ENCODE measurements around the gene MARVELD1.

MARVELD1 gene

DNA sequence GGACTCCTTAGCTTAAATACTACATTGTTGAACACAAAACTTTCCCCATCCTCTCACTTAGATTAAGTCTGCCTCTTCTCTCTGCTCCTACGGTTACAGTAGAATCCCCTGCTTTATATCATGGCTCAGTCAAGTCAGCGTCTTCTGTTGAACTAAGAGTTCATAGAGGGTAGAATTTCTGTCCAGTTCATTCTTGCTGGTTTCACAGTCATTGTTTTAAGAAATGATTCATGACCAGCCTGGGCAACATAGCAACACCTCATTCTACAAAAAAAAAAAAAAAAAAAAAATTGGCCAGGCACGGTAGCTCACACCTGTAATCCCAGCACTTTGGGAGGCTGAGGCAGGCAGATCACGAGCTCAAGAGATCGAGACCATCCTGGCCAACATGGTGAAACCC lies 19.7 kb downstream of the MARVELD1 start:
- DNase-seq (ENCODE audit: insufficient read length) (no peak), FAIRE-seq (no peak)
- no peak for TF ChIP-seq TAF1 (IDR thresholded peaks at IDR 0.05; ENCODE audit: borderline replicate concordance, low read depth, low read length)
- no peak for TF ChIP-seq POLR2A (IDR thresholded peaks at IDR 0.05; ENCODE audit: low read depth, low read length)
- TF ChIP-seq POLR2AphosphoS5 (IDR thresholded peaks at IDR 0.05; ENCODE audit: low read depth, low read length): no peak

DNA sequence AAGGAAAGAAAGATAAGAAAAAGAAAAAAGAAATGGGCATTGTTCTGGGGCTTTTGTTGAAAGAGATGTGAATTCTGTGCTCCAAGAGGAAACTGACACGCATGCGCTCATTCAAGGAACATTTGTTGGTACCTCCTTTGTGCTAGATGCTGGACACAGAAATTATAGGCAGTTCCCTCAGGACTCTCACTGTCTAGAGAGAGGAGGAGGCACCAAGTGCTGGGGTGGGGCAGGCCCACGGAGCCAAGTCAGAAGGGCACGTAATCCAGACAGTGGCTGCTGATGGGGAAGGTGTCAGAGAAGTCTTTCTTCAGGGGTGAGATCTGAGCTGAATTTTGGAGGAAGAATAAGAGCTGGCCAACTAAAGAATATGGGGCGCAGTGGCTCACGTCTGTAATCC lies 20.5 kb downstream of the MARVELD1 start:
- FAIRE-seq: no peak
- TF ChIP-seq TAF1 (IDR thresholded peaks at IDR 0.05; ENCODE audit: borderline replicate concordance, low read depth, low read length) (no peak), POLR2AphosphoS5 (IDR thresholded peaks at IDR 0.05; ENCODE audit: low read depth, low read length) (no peak), POLR2A (IDR thresholded peaks at IDR 0.05; ENCODE audit: low read depth, low read length) (no peak)
- DNase-seq (ENCODE audit: insufficient read length): no peak

DNA sequence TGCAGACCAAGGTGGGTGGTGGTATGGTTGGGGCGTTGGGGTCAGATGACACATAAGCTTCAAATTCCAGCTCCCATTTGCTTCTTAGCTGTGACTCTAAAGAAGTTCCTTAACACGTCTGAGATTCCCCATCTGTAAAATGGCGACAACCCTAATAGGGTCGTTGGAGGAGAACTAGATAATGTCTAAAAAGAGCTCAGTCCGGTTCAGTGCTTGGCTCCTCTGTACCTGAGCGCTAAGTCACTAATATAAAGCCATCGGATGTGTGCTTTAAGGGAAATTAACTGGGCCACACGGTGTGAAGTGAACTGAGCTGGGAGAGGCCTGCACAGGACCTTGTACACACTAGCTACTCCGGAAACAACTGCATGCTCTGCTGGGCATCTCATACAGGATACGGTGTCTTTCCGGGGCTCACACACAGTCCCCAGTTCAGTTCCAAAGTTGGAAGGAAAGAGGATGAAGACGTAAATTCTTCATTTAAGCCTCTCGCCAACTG lies 22.9 kb downstream of the MARVELD1 start:
- DNase-seq (ENCODE audit: insufficient read length) (no peak), FAIRE-seq (peak; percentile 30)
- TF ChIP-seq TAF1 (IDR thresholded peaks at IDR 0.05; ENCODE audit: borderline replicate concordance, low read depth, low read length): no peak
- TF ChIP-seq POLR2AphosphoS5 (IDR thresholded peaks at IDR 0.05; ENCODE audit: low read depth, low read length): no peak
- no peak for TF ChIP-seq POLR2A (IDR thresholded peaks at IDR 0.05; ENCODE audit: low read depth, low read length)

DNA sequence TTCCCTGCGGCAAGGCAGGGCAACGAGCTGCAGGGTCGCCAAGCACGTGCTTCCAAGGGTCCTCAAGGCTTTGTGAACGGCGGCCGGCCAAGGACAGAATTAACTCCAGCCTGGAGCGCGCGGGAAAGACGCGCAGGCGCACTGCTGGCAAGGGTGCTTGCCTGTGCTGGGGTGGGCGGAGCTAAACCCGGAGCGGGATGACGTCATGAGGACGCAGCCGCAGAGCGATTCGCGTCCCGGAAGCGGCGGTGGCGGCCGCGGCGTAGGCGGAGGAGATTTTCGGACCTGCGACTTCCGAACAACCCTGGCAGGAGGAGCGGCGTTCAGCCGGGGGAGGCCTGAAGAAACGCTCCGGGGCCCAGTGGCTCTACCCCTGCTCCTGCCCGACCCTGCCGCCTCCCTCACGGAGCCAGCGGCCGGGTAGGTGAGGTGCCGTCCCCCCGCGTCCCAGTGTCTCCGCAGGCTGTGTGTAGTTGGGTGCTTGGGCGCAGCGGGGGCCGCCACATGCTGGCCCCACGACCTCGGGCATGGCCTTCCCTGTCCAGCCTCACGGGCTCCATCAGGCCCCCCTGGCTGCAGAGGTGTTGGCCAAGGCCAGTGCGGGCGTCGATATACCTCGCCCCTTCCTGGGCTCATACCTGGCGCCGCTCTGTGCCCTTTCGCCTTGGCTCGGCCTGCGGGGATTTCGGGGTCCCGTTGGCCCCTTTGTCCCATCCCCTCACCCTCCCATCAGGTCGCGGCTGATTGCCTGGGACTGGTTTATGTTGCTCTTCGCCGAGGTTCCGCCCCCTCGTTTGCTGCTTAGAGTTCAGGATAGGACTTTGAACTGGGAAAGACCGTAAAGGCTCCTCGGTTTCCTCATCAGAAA lies 23.6 kb downstream of the MARVELD1 start, which contains the start of gene ZFYVE27:
ZFYVE27 (plus strand) TSS at position 227 of the 868 bp plus-strand sequence. CDS start 1,350 bp downstream, outside the sequence.
- FAIRE-seq (peak; percentile 99), DNase-seq (ENCODE audit: insufficient read length) (peak; percentile 95)
- TF ChIP-seq POLR2AphosphoS5 (IDR thresholded peaks at IDR 0.05; ENCODE audit: low read depth, low read length) (peak; percentile 78), POLR2A (IDR thresholded peaks at IDR 0.05; ENCODE audit: low read depth, low read length) (peak; percentile 94), TAF1 (IDR thresholded peaks at IDR 0.05; ENCODE audit: borderline replicate concordance, low read depth, low read length) (peak; percentile 67; the same call in 1 of the 2 replicates)

DNA sequence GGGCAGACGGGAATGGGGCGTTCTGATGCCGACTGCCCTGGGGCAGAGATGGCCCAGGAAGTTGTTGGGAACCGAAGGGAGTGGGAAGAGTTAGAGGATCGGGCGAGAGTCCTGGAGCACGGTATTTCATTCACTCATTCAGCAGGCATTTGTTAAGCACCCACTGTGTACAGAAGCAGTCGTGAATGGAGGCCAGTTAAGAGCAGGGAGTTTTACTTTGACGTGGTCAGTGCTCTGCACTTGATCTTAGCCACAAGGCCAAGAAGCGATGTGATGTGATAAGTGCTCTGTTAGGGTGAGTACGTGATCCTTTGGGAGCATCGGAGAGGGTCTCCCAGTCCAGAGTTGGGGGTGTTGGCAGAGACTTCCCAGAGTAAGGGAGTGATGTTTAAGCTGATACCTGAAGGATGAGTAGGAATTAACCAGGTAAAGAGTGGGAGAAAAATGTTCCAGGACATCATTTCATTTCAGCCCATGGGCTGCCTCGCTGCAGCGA lies 24.3 kb downstream of the MARVELD1 start:
- no peak for FAIRE-seq
- TF ChIP-seq TAF1 (IDR thresholded peaks at IDR 0.05; ENCODE audit: borderline replicate concordance, low read depth, low read length) (no peak), POLR2A (IDR thresholded peaks at IDR 0.05; ENCODE audit: low read depth, low read length) (no peak; the same call in 1 of the 2 replicates), POLR2AphosphoS5 (IDR thresholded peaks at IDR 0.05; ENCODE audit: low read depth, low read length) (no peak)
- DNase-seq (ENCODE audit: insufficient read length): no peak

DNA sequence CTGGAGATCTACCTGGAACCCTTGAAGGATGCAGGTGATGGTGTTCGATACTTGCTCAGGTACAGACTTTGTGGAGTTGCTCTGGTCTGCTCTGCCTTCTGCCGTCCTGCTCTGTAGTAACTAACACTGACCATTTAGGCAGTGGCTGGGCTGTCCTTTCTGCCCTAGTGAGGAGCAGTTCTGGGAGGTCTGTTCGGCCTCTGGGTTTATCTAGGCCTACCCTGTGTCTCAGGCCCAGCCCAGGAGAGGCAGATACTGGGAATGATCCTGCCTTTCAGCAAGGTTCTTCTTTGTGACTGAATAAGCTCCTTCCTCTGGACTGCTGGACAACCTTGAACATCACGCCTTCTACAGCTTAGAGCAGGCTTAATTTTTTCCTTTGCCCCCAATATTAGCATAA lies 25.1 kb downstream of the MARVELD1 start:
- TF ChIP-seq TAF1 (IDR thresholded peaks at IDR 0.05; ENCODE audit: borderline replicate concordance, low read depth, low read length) (no peak), POLR2A (IDR thresholded peaks at IDR 0.05; ENCODE audit: low read depth, low read length) (no peak), POLR2AphosphoS5 (IDR thresholded peaks at IDR 0.05; ENCODE audit: low read depth, low read length) (no peak)
- FAIRE-seq: no peak
- no peak for DNase-seq (ENCODE audit: insufficient read length)

DNA sequence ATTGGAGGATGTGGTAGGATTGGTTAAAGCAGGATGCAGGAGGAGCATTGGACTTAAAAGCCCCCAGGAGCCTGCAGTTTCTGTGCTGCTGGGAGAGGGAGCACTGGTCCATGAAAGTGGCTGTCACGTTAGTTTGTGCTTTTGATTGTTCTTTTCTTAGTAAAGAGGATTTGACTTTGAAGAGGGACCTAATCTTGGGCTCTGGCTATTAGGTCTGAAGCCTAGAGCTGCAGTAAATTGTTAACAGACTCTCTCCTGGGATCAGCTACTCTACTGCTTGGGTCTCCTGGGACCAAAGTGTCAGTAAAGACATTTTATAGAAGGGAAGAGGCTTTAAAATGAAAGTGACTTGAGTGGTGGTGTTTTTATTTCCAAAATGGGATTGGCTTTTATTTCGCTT lies 27.1 kb downstream of the MARVELD1 start:
- FAIRE-seq: no peak
- no peak for DNase-seq (ENCODE audit: insufficient read length)
- TF ChIP-seq TAF1 (IDR thresholded peaks at IDR 0.05; ENCODE audit: borderline replicate concordance, low read depth, low read length) (no peak), POLR2A (IDR thresholded peaks at IDR 0.05; ENCODE audit: low read depth, low read length) (no peak)

DNA sequence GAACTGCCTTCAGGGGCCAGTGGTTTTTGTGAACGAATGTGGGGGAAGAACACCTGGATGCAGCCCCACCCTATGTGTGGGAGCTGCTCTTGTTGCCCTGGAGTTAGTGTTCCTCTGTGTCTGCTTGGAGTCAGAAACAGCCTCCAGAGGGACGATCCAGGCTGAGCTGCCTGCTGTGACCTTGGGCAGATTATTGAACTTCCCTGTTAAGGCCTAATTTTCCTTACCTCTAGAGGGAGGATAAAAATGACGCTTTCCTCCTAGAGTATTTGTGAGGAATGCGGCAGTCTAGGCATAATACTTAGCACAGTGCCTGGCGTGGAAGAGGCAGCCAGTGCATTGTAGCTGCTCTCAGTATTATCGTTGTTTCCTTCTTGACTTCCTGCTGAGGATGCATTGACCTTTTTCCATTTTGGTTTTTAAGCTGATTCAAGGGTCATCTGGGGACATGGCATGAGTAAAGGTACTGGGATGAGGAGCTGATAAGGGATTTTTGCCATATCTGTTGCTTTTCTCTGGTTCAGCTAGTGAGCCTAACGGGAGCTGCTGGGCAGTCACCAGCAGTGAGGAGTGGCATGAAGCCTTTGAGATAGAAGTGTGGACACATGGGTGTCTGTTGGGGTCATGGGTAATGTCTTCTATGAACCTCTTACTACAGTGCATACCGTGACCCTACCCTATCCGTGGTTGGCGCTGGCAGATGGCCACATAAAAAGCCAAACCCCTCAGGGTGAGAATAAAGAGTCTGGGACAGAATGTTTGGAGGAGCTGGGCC lies 29.8 kb downstream of the MARVELD1 start:
- DNase-seq (ENCODE audit: insufficient read length) (no peak), FAIRE-seq (no peak)
- no peak for TF ChIP-seq POLR2A (IDR thresholded peaks at IDR 0.05; ENCODE audit: low read depth, low read length)
- TF ChIP-seq TAF1 (IDR thresholded peaks at IDR 0.05; ENCODE audit: borderline replicate concordance, low read depth, low read length): no peak
- TF ChIP-seq POLR2AphosphoS5 (IDR thresholded peaks at IDR 0.05; ENCODE audit: low read depth, low read length): no peak

DNA sequence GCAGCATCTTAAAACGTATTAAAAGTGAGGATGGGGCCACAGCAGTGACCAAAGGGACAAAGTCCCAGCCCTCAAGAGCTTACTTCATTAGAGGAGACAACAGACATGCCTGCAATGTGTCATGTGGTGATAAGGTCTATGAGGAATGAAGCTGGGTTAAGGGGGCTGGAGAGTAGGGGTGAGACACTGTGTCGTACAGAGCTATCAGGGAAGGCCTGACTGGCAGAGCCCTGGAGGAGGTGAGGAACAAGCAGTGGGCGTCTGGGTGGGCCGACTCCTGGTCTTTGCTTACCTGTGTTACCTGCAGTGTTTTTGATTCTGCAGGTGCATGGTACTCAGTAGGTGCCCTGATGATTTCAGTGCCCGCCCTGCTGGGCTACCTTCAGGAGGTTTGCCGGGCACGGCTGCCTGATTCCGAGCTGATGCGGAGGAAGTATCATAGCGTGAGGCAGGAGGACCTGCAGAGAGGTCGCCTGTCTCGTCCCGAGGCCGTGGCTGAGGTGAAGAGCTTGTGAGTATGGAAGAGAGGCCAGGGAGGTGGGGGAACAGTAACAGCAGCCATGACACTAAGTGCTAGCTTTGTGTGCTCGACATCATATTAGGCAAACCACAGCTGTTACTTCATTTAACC lies 31.0 kb downstream of the MARVELD1 start:
- FAIRE-seq: no peak
- no peak for TF ChIP-seq POLR2A (IDR thresholded peaks at IDR 0.05; ENCODE audit: low read depth, low read length)
- TF ChIP-seq POLR2AphosphoS5 (IDR thresholded peaks at IDR 0.05; ENCODE audit: low read depth, low read length): no peak
- TF ChIP-seq TAF1 (IDR thresholded peaks at IDR 0.05; ENCODE audit: borderline replicate concordance, low read depth, low read length): no peak
- DNase-seq (ENCODE audit: insufficient read length): no peak

DNA sequence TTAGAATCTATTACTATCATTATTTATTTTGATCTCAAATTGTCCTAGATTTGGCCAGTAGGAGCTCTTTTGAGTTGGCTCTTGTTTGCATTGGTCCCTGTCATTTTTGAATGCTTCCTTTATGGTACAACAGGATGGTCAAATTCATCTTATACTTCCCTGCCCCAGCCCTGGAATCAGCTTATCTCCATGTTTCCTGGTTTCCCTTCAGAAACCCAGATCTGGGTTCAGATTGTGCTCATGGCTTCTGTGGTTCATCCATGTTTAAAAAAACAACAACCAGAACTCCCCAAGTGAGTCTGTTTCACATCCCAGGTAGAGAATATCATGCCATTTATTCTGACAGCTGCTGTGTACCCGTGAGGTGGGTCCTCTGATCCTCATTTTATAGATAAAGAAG lies 34.0 kb downstream of the MARVELD1 start:
- TF ChIP-seq POLR2AphosphoS5 (IDR thresholded peaks at IDR 0.05; ENCODE audit: low read depth, low read length) (no peak), TAF1 (IDR thresholded peaks at IDR 0.05; ENCODE audit: borderline replicate concordance, low read depth, low read length) (no peak), POLR2A (IDR thresholded peaks at IDR 0.05; ENCODE audit: low read depth, low read length) (no peak)
- DNase-seq (ENCODE audit: insufficient read length) (no peak), FAIRE-seq (no peak)

DNA sequence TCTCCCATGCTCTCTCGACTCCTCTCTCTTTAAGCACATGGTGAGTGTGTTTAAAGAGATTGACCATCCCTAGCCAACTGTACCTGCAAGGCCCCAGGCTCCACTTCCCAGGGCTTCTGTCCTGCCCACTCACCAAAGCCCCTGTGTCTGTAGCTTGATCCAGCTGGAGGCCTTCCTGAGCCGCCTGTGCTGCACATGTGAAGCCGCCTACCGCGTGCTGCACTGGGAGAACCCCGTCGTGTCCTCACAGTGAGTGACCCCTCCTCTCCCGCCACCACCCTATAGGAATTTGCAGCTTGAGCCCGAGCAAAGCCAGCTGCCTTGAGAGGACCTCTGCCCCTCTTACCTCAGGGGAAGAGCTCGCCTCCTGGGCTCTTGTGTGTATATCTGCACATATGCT lies 34.6 kb downstream of the MARVELD1 start:
- TF ChIP-seq POLR2A (IDR thresholded peaks at IDR 0.05; ENCODE audit: low read depth, low read length): no peak
- no peak for TF ChIP-seq POLR2AphosphoS5 (IDR thresholded peaks at IDR 0.05; ENCODE audit: low read depth, low read length)
- TF ChIP-seq TAF1 (IDR thresholded peaks at IDR 0.05; ENCODE audit: borderline replicate concordance, low read depth, low read length): no peak
- no peak for FAIRE-seq
- no peak for DNase-seq (ENCODE audit: insufficient read length)

Measured in GM12892 (cell line).